Right lobe of liver (tissue), 4 donors: Measurements from ENCODE around the gene FABP3.

Source experiments
- CTCF ChIP-seq, 4 donors: fragments of 200-600 bp in 3 of 4; fragments of 450-650 bp in 1 of 4; IDR thresholded peaks; one replicate each; pipeline versions ENCODE4 v1.5.1 to v1.8.0; 2016 to 2022; ENCODE audit warnings: antibody characterized with exemption in 4 of 4, mild to moderate bottlenecking in 2 of 4
- POLR2A ChIP-seq: fragments of 450-650 bp; IDR thresholded peaks from one replicate; pipeline ENCODE4 v1.6.1; 2017; ENCODE audit warnings: antibody characterized with exemption, mild to moderate bottlenecking
- donor health status: DM: no; HTN: no; CAD: no.
- donor health status: DM: no; HTN: no; CAD: no.
- donor health status: DM: no; HTN: yes; CAD: no.

GRCh38 chr1:31373056-31373896, at the start of gene FABP3:
- no peak for TF ChIP-seq CTCF (IDR thresholded peaks at IDR 0.05)
- no peak for TF ChIP-seq POLR2A
